22Rv1 (cell line): ENCODE measurements around the gene SKIDA1.

Experiments
- ZFX ChIP-seq: fragments of 450-650 bp; IDR thresholded peaks from 2 replicates; pipeline ENCODE4 v1.6.1; 2017; ENCODE audit warnings: antibody characterized with exemption, borderline replicate concordance
- TF ChIP-seq, protein P1 (sequence below): fragments of 450-650 bp; IDR thresholded peaks from 2 replicates; pipeline ENCODE4 v1.5.1; 2017; ENCODE audit warnings: mild to moderate bottlenecking

DNA sequence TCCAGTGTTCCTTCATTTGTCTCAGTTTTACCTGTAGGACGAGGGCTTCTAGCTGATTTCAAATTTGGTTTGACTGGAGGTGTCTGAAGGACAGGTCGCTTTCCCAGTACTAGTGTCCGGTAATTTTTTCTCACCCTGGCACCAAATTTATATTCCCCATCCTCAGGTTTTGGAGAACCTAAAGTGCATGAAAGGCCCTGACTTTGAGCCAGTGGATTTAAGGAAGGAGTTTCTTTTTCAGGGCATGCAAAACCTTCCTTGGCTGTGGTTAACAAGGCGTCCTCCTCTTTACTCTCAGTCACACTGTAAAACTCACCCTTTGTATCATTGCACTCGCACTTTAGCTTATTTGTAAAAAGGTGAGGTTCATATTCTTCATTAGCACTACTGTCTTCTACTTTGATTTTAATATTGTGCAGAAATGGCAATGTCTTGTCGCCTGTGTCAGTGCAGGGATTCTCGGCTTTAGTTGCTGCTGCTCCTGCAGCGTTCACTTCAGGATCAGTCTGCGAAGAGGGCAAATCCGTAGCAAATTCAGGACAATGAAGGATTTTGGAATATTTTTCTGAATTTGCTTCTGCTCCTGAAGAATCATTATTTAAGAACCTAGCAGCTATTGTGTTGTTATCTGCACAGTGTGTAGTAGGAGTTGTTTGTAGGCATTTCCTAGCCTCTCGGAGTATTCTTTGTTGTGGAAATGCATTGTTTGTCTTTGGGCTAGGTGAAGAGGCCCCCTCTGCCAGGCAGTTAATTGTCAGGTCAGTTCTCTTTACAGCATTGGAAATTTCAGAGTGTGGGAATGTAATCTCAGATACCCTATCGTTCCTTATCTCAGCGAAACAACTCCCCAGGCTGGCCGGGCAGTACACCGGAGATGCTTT, 9.9 kb downstream of the SKIDA1 start:
- TF ChIP-seq, protein P1, sequence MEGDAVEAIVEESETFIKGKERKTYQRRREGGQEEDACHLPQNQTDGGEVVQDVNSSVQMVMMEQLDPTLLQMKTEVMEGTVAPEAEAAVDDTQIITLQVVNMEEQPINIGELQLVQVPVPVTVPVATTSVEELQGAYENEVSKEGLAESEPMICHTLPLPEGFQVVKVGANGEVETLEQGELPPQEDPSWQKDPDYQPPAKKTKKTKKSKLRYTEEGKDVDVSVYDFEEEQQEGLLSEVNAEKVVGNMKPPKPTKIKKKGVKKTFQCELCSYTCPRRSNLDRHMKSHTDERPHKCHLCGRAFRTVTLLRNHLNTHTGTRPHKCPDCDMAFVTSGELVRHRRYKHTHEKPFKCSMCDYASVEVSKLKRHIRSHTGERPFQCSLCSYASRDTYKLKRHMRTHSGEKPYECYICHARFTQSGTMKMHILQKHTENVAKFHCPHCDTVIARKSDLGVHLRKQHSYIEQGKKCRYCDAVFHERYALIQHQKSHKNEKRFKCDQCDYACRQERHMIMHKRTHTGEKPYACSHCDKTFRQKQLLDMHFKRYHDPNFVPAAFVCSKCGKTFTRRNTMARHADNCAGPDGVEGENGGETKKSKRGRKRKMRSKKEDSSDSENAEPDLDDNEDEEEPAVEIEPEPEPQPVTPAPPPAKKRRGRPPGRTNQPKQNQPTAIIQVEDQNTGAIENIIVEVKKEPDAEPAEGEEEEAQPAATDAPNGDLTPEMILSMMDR, result no peak
- TF ChIP-seq ZFX, result no peak
